Measurements from ENCODE around the gene IGFBP4. TPM values are rescaled to one million over a fixed set of nuclear protein-coding genes. Genes with fewer than 3 reads are reported as not detected.

IGFBP4 gene
- total RNA-seq, 2 donors from 2014 or later: 88.7 to 315 TPM

DNA sequence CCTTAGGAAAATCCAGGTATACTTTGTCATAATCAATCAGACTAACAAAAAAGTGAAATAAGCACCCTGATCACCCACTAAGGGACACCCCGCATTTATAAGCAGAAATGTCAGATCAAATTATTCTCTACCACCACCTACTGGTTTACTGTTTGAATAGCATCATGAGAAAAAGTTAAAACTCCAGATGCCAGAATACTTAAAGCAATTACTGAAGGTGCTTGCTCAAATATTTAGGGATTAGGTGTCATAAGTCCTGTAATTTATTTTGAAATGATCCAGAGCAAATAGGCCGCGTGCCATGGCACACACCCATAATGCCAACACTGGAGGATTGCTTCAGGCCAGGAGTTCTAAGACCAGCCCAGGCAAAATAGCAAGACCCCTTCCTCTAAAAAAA, 27.9 kb upstream of the IGFBP4 start:
- no peak overlapping the region for H3K4me3 ChIP-seq
- no peak for ATAC-seq

DNA sequence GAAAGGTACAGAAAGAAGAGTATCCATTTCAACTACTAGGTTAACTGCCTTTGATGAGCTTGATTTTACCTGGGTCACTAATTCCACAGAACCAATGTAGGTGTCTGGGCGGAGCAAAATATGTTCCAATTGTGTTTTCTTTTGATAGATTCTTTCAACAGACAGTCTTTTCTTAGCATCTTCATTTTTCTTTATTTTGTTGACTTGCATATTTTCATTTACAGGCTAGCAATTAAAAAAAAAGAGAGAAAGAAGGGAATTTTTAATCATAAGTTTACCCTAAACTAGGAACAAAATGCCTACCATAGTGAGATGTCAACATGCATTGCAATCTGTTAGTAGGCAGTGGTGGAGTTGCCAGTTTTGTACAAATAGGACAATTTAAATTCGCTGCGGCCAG, 26.6 kb upstream of the IGFBP4 start:
- WGBS, 2 donors: 23 to 24% methylated on average over 3 of the region's 3 CpGs
- intact Hi-C loops (cut with DNase I): no loop called here
- DNase-seq (no peak), ATAC-seq (no peak)
- H3K27me3 ChIP-seq: peaks cover 0 to 6% of the 10 kb centered on the region in 2 donors
- no peaks in the 10 kb centered on the region for H3K36me3 ChIP-seq (replicated peaks in 1 of 2; ENCODE audit: insufficient read depth in 1 of 2, low read depth in 2 of 2)
- H3K4me1 ChIP-seq: peaks cover 8% of the 10 kb centered on the region
- H3K9me3 ChIP-seq: no peaks in the 10 kb centered on the region
- no peak overlapping the region for H3K27ac ChIP-seq
- no peak for TF ChIP-seq POLR2A (IDR thresholded peaks at IDR 0.05)
- TF ChIP-seq, protein P1, sequence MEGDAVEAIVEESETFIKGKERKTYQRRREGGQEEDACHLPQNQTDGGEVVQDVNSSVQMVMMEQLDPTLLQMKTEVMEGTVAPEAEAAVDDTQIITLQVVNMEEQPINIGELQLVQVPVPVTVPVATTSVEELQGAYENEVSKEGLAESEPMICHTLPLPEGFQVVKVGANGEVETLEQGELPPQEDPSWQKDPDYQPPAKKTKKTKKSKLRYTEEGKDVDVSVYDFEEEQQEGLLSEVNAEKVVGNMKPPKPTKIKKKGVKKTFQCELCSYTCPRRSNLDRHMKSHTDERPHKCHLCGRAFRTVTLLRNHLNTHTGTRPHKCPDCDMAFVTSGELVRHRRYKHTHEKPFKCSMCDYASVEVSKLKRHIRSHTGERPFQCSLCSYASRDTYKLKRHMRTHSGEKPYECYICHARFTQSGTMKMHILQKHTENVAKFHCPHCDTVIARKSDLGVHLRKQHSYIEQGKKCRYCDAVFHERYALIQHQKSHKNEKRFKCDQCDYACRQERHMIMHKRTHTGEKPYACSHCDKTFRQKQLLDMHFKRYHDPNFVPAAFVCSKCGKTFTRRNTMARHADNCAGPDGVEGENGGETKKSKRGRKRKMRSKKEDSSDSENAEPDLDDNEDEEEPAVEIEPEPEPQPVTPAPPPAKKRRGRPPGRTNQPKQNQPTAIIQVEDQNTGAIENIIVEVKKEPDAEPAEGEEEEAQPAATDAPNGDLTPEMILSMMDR (IDR thresholded peaks at IDR 0.05): no peak
- no peak overlapping the region for H3K4me3 ChIP-seq

More for the DNA sequence above, 27.9 kb upstream of the IGFBP4 start:
- WGBS, 2 donors: 16 to 19% methylated on average over 3 of the region's 3 CpGs
- Histone ChIP-seq H3K27me3 (peaks cover 0 to 6% of the 10 kb centered on the region in 2 donors), H3K4me1 (peaks cover 8% of the 10 kb centered on the region), H3K27ac (no peak overlapping the region), H3K36me3 (replicated peaks in 1 of 2; ENCODE audit: insufficient read depth in 1 of 2, low read depth in 2 of 2) (no peaks in the 10 kb centered on the region), H3K9me3 (no peaks in the 10 kb centered on the region)
- no peak for DNase-seq
- TF ChIP-seq POLR2A (IDR thresholded peaks at IDR 0.05): no peak
- TF ChIP-seq, protein P1 (IDR thresholded peaks at IDR 0.05): peak; percentile 48 to 67 (median 63)
- intact Hi-C loops (cut with DNase I): no loop called here

DNA sequence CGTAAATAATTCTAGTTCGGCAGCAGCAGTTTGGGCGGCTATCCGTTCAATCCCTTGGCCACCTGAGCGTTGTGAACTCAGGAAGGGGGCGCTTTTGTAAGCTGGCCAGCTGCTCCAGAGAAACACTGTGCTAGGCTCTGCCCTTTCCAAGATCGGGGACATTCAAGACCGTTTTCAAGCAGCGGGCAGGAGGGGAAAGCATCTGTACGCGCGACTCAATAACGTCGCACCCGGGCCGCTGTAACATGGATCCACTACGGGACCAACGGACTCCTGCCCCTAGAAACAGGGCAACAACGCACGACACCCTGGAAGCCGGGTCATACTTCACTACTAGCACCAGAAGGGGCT, 26.0 kb upstream of the IGFBP4 start:
- no peaks in the 10 kb centered on the region for H3K36me3 ChIP-seq (replicated peaks in 1 of 2; ENCODE audit: insufficient read depth in 1 of 2, low read depth in 2 of 2)
- intact Hi-C loops (cut with DNase I): no loop called here
- no peak overlapping the region for H3K27ac ChIP-seq
- ATAC-seq (no peak), DNase-seq (no peak)
- H3K4me3 ChIP-seq: peak overlapping the region in 1 of 2 donors; percentile 18
- H3K9me3 ChIP-seq: no peaks in the 10 kb centered on the region
- TF ChIP-seq, protein P1 (IDR thresholded peaks at IDR 0.05): no peak
- TF ChIP-seq POLR2A (IDR thresholded peaks at IDR 0.05): no peak
- 1 to 2% methylated on average over 6 to 21 of the region's 21 CpGs for WGBS, 2 donors
- peaks cover 0 to 6% of the 10 kb centered on the region in 2 donors for H3K27me3 ChIP-seq
- H3K4me1 ChIP-seq: peaks cover 8% of the 10 kb centered on the region

DNA sequence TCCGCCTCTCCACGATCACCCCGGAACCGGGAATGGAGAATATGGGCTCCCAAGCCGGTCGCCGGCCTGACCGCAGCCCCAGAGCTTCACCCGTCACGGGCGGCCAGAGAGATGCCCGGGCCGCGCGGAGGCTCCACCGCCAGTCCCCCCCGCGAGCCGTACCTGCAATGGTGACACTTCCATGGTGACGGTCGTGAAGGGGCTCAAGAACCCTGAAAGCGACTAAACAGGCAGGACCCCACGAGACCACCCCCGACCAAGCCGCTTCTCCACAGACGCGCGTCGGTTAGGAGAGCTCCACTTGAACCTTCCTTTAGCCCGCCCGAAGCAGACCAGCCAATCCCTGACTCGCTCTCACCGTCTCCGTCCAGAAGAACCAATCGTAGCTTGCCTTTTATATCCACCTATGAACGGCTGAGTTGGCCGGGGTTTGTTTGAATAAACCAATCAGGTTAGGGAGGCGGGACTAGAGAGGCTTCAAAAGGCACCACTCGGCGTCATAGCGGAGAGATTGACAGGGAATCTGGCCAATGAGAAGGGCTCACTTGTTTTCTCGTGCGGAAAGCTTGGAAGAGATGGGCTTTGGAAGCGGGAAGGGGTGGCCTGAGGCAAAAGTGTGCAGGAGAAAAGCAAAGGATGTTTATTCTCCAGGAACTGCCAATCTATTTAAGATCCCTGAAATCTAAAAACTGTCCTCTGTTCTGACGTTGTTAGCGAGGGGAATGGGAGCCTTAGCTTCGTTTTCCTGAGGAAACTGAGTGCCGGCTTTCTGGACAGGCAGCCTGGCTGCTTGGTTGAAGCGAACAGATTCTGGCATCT, 25.4 kb upstream of the IGFBP4 start, which contains the start of gene TOP2A:
TOP2A (minus strand) TSS at position 288 of the 819 bp plus-strand sequence; CDS start at position 183, 105 bp downstream.
- peak; percentile 100 for ATAC-seq
- TF ChIP-seq, protein P1 (IDR thresholded peaks at IDR 0.05): peak in 1 of 7 experiments; percentile 6
- TF ChIP-seq POLR2A (IDR thresholded peaks at IDR 0.05): no peak
- peak within 1 kb of the TSS in 1 of 4 donors; percentile 49 for H3K27ac ChIP-seq
- H3K4me3 ChIP-seq: peak within 1 kb of the TSS in 1 of 2 donors; percentile 18
- no peaks in the 10 kb centered on the region for H3K9me3 ChIP-seq
- peaks cover 8% of the 10 kb centered on the region for H3K4me1 ChIP-seq
- DNase-seq: peak; percentile 98 to 100 (median 99)
- WGBS, 2 donors: 0% methylated on average over 11 to 49 of the region's 49 CpGs
- H3K36me3 ChIP-seq (replicated peaks in 1 of 2; ENCODE audit: insufficient read depth in 1 of 2, low read depth in 2 of 2): no peaks in the 10 kb centered on the region
- peaks cover 0 to 6% of the 10 kb centered on the region in 2 donors for H3K27me3 ChIP-seq
- intact Hi-C loops (cut with DNase I): no loop called here

DNA sequence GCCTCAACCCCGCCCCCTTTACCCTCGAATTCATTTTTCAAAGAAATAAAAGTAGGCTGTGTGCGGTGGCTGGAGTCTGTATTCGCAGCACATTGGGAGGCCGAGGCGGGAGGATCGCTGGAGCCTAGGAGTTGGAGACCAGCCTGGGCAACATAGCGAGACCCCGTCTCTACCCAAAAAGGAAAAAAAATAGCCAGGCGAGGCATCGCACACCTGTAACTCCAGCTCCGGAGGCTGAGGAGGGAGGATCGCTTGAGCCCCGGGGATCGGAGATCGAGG, 24.9 kb upstream of the IGFBP4 start:
- 66 to 78% methylated on average over 14 to 16 of the region's 16 CpGs for WGBS, 2 donors
- H3K9me3 ChIP-seq: no peaks in the 10 kb centered on the region
- ATAC-seq: no peak
- peaks cover 8% of the 10 kb centered on the region for H3K4me1 ChIP-seq
- intact Hi-C loops (cut with DNase I): no loop called here
- peak in 2 of 4 donors; percentile 28 to 35 for DNase-seq
- peaks cover 0 to 6% of the 10 kb centered on the region in 2 donors for H3K27me3 ChIP-seq
- H3K36me3 ChIP-seq (replicated peaks in 1 of 2; ENCODE audit: insufficient read depth in 1 of 2, low read depth in 2 of 2): no peaks in the 10 kb centered on the region
- peak overlapping the region in 1 of 4 donors; percentile 49 for H3K27ac ChIP-seq
- no peak overlapping the region for H3K4me3 ChIP-seq
- TF ChIP-seq, protein P1 (IDR thresholded peaks at IDR 0.05): no peak
- no peak for TF ChIP-seq POLR2A (IDR thresholded peaks at IDR 0.05)

Data from body of pancreas (tissue), 4 donors.